ENCODE measurements around the gene WNK2. TPM values are rescaled to one million over a fixed set of nuclear protein-coding genes. Genes with fewer than 3 reads are reported as not detected.
"Not testable (repeated sequence)": the region's sequence is repeated elsewhere in the genome, so short reads cannot be mapped to it uniquely, and the experiment has no call there.

WNK2 gene
- total RNA-seq, 1 experiment from 2014 or later, result 0.07 TPM

- ChIA-PET CTCF (no interaction called here), POLR2A (no interaction called here)
- no peak for DNase-seq (ENCODE audit: unreplicated experiment)
- no peaks in the 10 kb centered on the region for H3K9me3 Mint-ChIP-seq (ENCODE audit: unreplicated experiment)
- intact Hi-C loops (cut with micrococcal nuclease), result no loop called here
- no TSS peak for BruUV-seq (replicated peaks)
- H3K4me1 Mint-ChIP-seq (ENCODE audit: insufficient read depth, unreplicated experiment), result peaks cover 4% of the 10 kb centered on the region
- peaks cover 4% of the 10 kb centered on the region for H3K27me3 Mint-ChIP-seq (ENCODE audit: insufficient read depth, unreplicated experiment)
- H3K36me3 Mint-ChIP-seq (ENCODE audit: insufficient read depth, unreplicated experiment), result no peaks in the 10 kb centered on the region
- no peak for TF ChIP-seq CTCF (IDR thresholded peaks at IDR 0.05; ENCODE audit: unreplicated experiment)
- H3K4me3 Mint-ChIP-seq (ENCODE audit: unreplicated experiment), result no peak overlapping the region
- H3K27ac Mint-ChIP-seq (ENCODE audit: low read depth, unreplicated experiment), result no peak overlapping the region
Observed at GRCh38 chr9:93321220-93321610, 137.3 kb downstream of the WNK2 start.

GRCh38 chr9:93323446-93323954, 139.6 kb downstream of the WNK2 start:
- H3K4me3 Mint-ChIP-seq (ENCODE audit: unreplicated experiment); BruUV-seq (replicated peaks); H3K27me3 Mint-ChIP-seq (ENCODE audit: insufficient read depth, unreplicated experiment); H3K9me3 Mint-ChIP-seq (ENCODE audit: unreplicated experiment); CTCF ChIA-PET; H3K4me1 Mint-ChIP-seq (ENCODE audit: insufficient read depth, unreplicated experiment); H3K27ac Mint-ChIP-seq (ENCODE audit: low read depth, unreplicated experiment); H3K36me3 Mint-ChIP-seq (ENCODE audit: insufficient read depth, unreplicated experiment); POLR2A ChIA-PET; intact Hi-C loops (cut with micrococcal nuclease); DNase-seq (ENCODE audit: unreplicated experiment): not testable (repeated sequence)

- POLR2A ChIA-PET, result interaction anchor here (0.6 kb wide), 1 partner anchor 228 kb away, joined by 3 read pairs; the partner anchor contains the start of gene CARD19
- H3K4me3 Mint-ChIP-seq (ENCODE audit: unreplicated experiment), result no peak overlapping the region
- H3K27ac Mint-ChIP-seq (ENCODE audit: low read depth, unreplicated experiment), result no peak overlapping the region
Observed at GRCh38 chr9:93324191-93324834, 140.4 kb downstream of the WNK2 start.

GRCh38 chr9:93325307-93326035, 141.5 kb downstream of the WNK2 start:
- Mint-ChIP-seq H3K9me3 (ENCODE audit: unreplicated experiment) (no peaks in the 10 kb centered on the region), H3K27ac (ENCODE audit: low read depth, unreplicated experiment) (no peak overlapping the region), H3K4me1 (ENCODE audit: insufficient read depth, unreplicated experiment) (peaks cover 11% of the 10 kb centered on the region), H3K4me3 (ENCODE audit: unreplicated experiment) (no peak overlapping the region), H3K27me3 (ENCODE audit: insufficient read depth, unreplicated experiment) (no peaks in the 10 kb centered on the region), H3K36me3 (ENCODE audit: insufficient read depth, unreplicated experiment) (no peaks in the 10 kb centered on the region)
- intact Hi-C loops (cut with micrococcal nuclease), result no loop called here
- POLR2A ChIA-PET, result no interaction called here
- no peak for DNase-seq (ENCODE audit: unreplicated experiment)
- BruUV-seq (replicated peaks), result no TSS peak
- no peak for TF ChIP-seq CTCF (IDR thresholded peaks at IDR 0.05; ENCODE audit: unreplicated experiment)
- CTCF ChIA-PET, result interaction anchor here (0.7 to 0.9 kb wide), 4 partner anchors 20 to 321 kb away, joined by 3 read pairs; no protein-coding TSS in a partner anchor

More at GRCh38 chr9:93324191-93324834, 140.4 kb downstream of the WNK2 start:
- CTCF ChIA-PET, result no interaction called here
- Mint-ChIP-seq H3K27me3 (ENCODE audit: insufficient read depth, unreplicated experiment) (no peaks in the 10 kb centered on the region), H3K9me3 (ENCODE audit: unreplicated experiment) (no peaks in the 10 kb centered on the region), H3K36me3 (ENCODE audit: insufficient read depth, unreplicated experiment) (no peaks in the 10 kb centered on the region), H3K4me1 (ENCODE audit: insufficient read depth, unreplicated experiment) (peaks cover 4% of the 10 kb centered on the region)
- intact Hi-C loops (cut with micrococcal nuclease), result no loop called here
- DNase-seq (ENCODE audit: unreplicated experiment), result no peak
- TF ChIP-seq CTCF (IDR thresholded peaks at IDR 0.05; ENCODE audit: unreplicated experiment), result no peak
- no TSS peak for BruUV-seq (replicated peaks)

All from MCF 10A (cell line).